SK-N-SH treated with all-trans-retinoic acid at 6 μM for 48 hours (cell line): ENCODE measurements around the gene HIP1.

Source experiments
- ARNTL ChIP-seq: fragments of 450-650 bp; formaldehyde crosslinking; IDR thresholded peaks from 2 replicates; pipeline ENCODE4 v1.5.0; 2020; ENCODE audit warnings: low read depth, mild to moderate bottlenecking, moderate library complexity, borderline replicate concordance
- CREB5 ChIP-seq: fragments of 250-450 bp; sonication (Bioruptor Pico); IDR thresholded peaks from 2 replicates; pipeline ENCODE4 v1.5.1; 2020; ENCODE audit warnings: low read depth, mild to moderate bottlenecking, moderate library complexity
- ESRRG ChIP-seq: fragments of 250-450 bp; sonication (Bioruptor Pico); IDR thresholded peaks from 2 replicates; pipeline ENCODE4 v1.6.1; 2021; ENCODE audit warnings: mild to moderate bottlenecking
- GLIS3 ChIP-seq: fragments of 250-450 bp; sonication (Bioruptor Pico); IDR thresholded peaks from 2 replicates; pipeline ENCODE4 v1.5.0; 2020; ENCODE audit warnings: mild to moderate bottlenecking, moderate library complexity
- ISL1 ChIP-seq: fragments of 250-450 bp; sonication (Bioruptor Pico); IDR thresholded peaks from 2 replicates; pipeline ENCODE4 v2.1.2; 2022; ENCODE audit warnings: mild to moderate bottlenecking, moderate library complexity
- OSR1 ChIP-seq: fragments of 250-450 bp; sonication (Bioruptor Pico); IDR thresholded peaks from 2 replicates; pipeline ENCODE4 v1.8.0; 2022; ENCODE audit warnings: moderate library complexity, mild to moderate bottlenecking, inconsistent platforms
- PATZ1 ChIP-seq: fragments of 250-450 bp; sonication (Bioruptor Pico); IDR thresholded peaks from 2 replicates; pipeline ENCODE4 v1.8.0; 2020; ENCODE audit warnings: mild to moderate bottlenecking, moderate library complexity, borderline replicate concordance
- SNAI2 ChIP-seq: fragments of 250-450 bp; sonication (Bioruptor Pico); IDR thresholded peaks from 2 replicates; pipeline ENCODE4 v1.5.0; 2020; ENCODE audit warnings: mild to moderate bottlenecking, moderate library complexity
- ZNF565 ChIP-seq: fragments of 450-650 bp; formaldehyde crosslinking; conservative IDR thresholded peaks from 2 replicates; pipeline ENCODE4 v1.5.0; 2020; ENCODE audit warnings: low read depth, mild to moderate bottlenecking, moderate library complexity
- ZNF8 ChIP-seq: fragments of 450-650 bp; formaldehyde crosslinking; IDR thresholded peaks from 2 replicates; pipeline ENCODE4 v1.5.0; 2020; ENCODE audit warnings: mild to moderate bottlenecking, moderate library complexity

- TF ChIP-seq ESRRG (no peak), PATZ1 (no peak), CREB5 (CRISPR knock-in tag) (no peak), ZNF8 (no peak), SNAI2 (CRISPR knock-in tag) (no peak), GLIS3 (no peak), ISL1 (no peak), ZNF565 (CRISPR knock-in tag) (no peak), ARNTL (CRISPR knock-in tag) (no peak), OSR1 (CRISPR knock-in tag) (no peak)
These were observed 3.9 kb downstream of the HIP1 start for GRCh38 chr7:75734586-75735458.
